ENCODE data around the gene ZNF793.

Gene ZNF793

GRCh38 chr19:37565370-37565669, 58.6 kb downstream of the ZNF793 start:
- no peak for DNase-seq (ENCODE audit: low read depth)
- H3K4me3 ChIP-seq (ENCODE audit: low read length) = no peak overlapping the region
- no peak for TF ChIP-seq CTCF (conservative IDR thresholded peaks at IDR 0.05; ENCODE audit: low read length)

GRCh38 chr19:37572203-37572602, 65.5 kb downstream of the ZNF793 start:
- no peak for TF ChIP-seq CTCF (conservative IDR thresholded peaks at IDR 0.05; ENCODE audit: low read length)
- no peak overlapping the region for H3K4me3 ChIP-seq (ENCODE audit: low read length)
- DNase-seq (ENCODE audit: low read depth) = peak; percentile 1

GRCh38 chr19:37583340-37583739, 76.6 kb downstream of the ZNF793 start:
- no peak for TF ChIP-seq CTCF (conservative IDR thresholded peaks at IDR 0.05; ENCODE audit: low read length)
- no peak overlapping the region for H3K4me3 ChIP-seq (ENCODE audit: low read length)
- no peak for DNase-seq (ENCODE audit: low read depth)
